Vagina (tissue), 2 donors: Measurements from ENCODE around the gene PADI1. TPM values are rescaled to one million over a fixed set of nuclear protein-coding genes. Genes with fewer than 3 reads are reported as not detected.

Source experiments
- DNase-seq, 2 donors: peaks; one replicate each; pipeline ENCODE4 v3.0.0-alpha.2; 2017; ENCODE audit errors: extremely low spot score in 2 of 2
- H3K27ac ChIP-seq: fragments of 200-600 bp; sonication (generic); one replicate; pipeline ENCODE4 v1.5.1; 2019
- H3K27me3 ChIP-seq: fragments of 200-600 bp; sonication (generic); one replicate; pipeline ENCODE4 v1.5.1; 2019
- H3K36me3 ChIP-seq, 2 donors: fragments of 200-600 bp; sonication (generic); one replicate each; pipeline ENCODE4 v1.5.1; 2017 to 2019
- H3K4me1 ChIP-seq: fragments of 200-600 bp; sonication (generic); one replicate; pipeline ENCODE4 v1.5.1; 2019
- H3K4me3 ChIP-seq, 2 donors: fragments of 200-600 bp; sonication (generic); 1 replicate in 1 of 2; 2 replicates in 1 of 2; pipeline ENCODE4 v1.5.1; 2016 to 2019
- H3K9me3 ChIP-seq: fragments of 200-600 bp; sonication (generic); one replicate; pipeline ENCODE4 v1.5.1; 2019
- CTCF ChIP-seq, 3 experiments: fragments of 450-650 bp in 2 of 3; fragments of 200-600 bp in 1 of 3; sonication (generic) in 1 of 3; IDR thresholded peaks; one replicate each; pipeline ENCODE4 v1.5.1; 2017 to 2019; ENCODE audit warnings: antibody characterized with exemption in 3 of 3, mild to moderate bottlenecking in 2 of 3, moderate library complexity in 2 of 3
- POLR2A ChIP-seq, 2 donors: fragments of 450-650 bp; IDR thresholded peaks; one replicate each; pipeline ENCODE4 v1.6.1; 2017; ENCODE audit warnings: antibody characterized with exemption in 2 of 2, mild to moderate bottlenecking in 2 of 2, moderate library complexity in 2 of 2
- POLR2AphosphoS5 ChIP-seq, 2 donors: sonication (generic); formaldehyde crosslinking; IDR thresholded peaks; one replicate each; pipeline ENCODE4 v1.9.0; 2017; ENCODE audit warnings: antibody characterized with exemption in 2 of 2, mild to moderate bottlenecking in 2 of 2, low read depth in 1 of 2; ENCODE audit not compliant: insufficient read depth in 1 of 2
- intact Hi-C: fragments of 100-400 bp; cut with DNase I; formaldehyde crosslinking; loops from one replicate; pipeline ENCODE4 v1.15.1; 2023
- total RNA-seq: library from RNA; depleted of rRNA; stranded (reverse); fragments of >200 nt; gene quantifications from one replicate; pipeline ENCODE4 v1.2.3, GENCODE V29; 2016

The PADI1 gene
- total RNA-seq, 1 donor from 2014 or later, result 46.4 TPM

- no peaks in the 10 kb centered on the region for H3K36me3 ChIP-seq
- no peak for TF ChIP-seq POLR2A (IDR thresholded peaks at IDR 0.05)
- no peak for TF ChIP-seq POLR2AphosphoS5 (IDR thresholded peaks at IDR 0.05; ENCODE audit: insufficient read depth in 1 of 2, low read depth in 1 of 2)
- TF ChIP-seq CTCF (IDR thresholded peaks at IDR 0.05), result no peak
- intact Hi-C loops, result no loop called here
- no peak overlapping the region for H3K4me3 ChIP-seq
- H3K4me1 ChIP-seq, result no peaks in the 10 kb centered on the region
- no peak overlapping the region for H3K27ac ChIP-seq
- peak in 1 of 2 donors; percentile 85 for DNase-seq
- H3K9me3 ChIP-seq, result no peaks in the 10 kb centered on the region
- no peaks in the 10 kb centered on the region for H3K27me3 ChIP-seq
These were observed 5.5 kb upstream of the PADI1 start for GRCh38 chr1:17199267-17200044.

- H3K4me1 ChIP-seq, result no peaks in the 10 kb centered on the region
- intact Hi-C loops, result no loop called here
- DNase-seq, result no peak
- no peaks in the 10 kb centered on the region for H3K27me3 ChIP-seq
- H3K4me3 ChIP-seq, result no peak overlapping the region
- TF ChIP-seq CTCF (IDR thresholded peaks at IDR 0.05), result no peak
- TF ChIP-seq POLR2A (IDR thresholded peaks at IDR 0.05), result no peak
- TF ChIP-seq POLR2AphosphoS5 (IDR thresholded peaks at IDR 0.05; ENCODE audit: insufficient read depth in 1 of 2, low read depth in 1 of 2), result no peak
- H3K9me3 ChIP-seq, result no peaks in the 10 kb centered on the region
- H3K36me3 ChIP-seq, result no peaks in the 10 kb centered on the region
- H3K27ac ChIP-seq, result no peak overlapping the region
These were observed 4.7 kb upstream of the PADI1 start for GRCh38 chr1:17200246-17200645.

- peak in 1 of 2 donors; percentile 16 for DNase-seq
- intact Hi-C loops, result no loop called here
These were observed 4.2 kb upstream of the PADI1 start for GRCh38 chr1:17200756-17201155.

GRCh38 chr1:17201201-17202021 lies 3.5 kb upstream of the PADI1 start:
- TF ChIP-seq POLR2A (IDR thresholded peaks at IDR 0.05), result no peak
- no peak for TF ChIP-seq CTCF (IDR thresholded peaks at IDR 0.05)
- TF ChIP-seq POLR2AphosphoS5 (IDR thresholded peaks at IDR 0.05; ENCODE audit: insufficient read depth in 1 of 2, low read depth in 1 of 2), result no peak
- Histone ChIP-seq H3K4me3 (no peak overlapping the region), H3K9me3 (no peaks in the 10 kb centered on the region), H3K36me3 (no peaks in the 10 kb centered on the region), H3K4me1 (no peaks in the 10 kb centered on the region), H3K27me3 (no peaks in the 10 kb centered on the region), H3K27ac (no peak overlapping the region)
- intact Hi-C loops, result no loop called here
- peak in 1 of 2 donors; percentile 64 for DNase-seq

More at GRCh38 chr1:17200756-17201155, 4.2 kb upstream of the PADI1 start:
- Histone ChIP-seq H3K36me3 (no peaks in the 10 kb centered on the region), H3K27me3 (no peaks in the 10 kb centered on the region), H3K27ac (no peak overlapping the region), H3K4me3 (no peak overlapping the region), H3K4me1 (no peaks in the 10 kb centered on the region), H3K9me3 (no peaks in the 10 kb centered on the region)
- TF ChIP-seq CTCF (IDR thresholded peaks at IDR 0.05) (no peak), POLR2A (IDR thresholded peaks at IDR 0.05) (no peak), POLR2AphosphoS5 (IDR thresholded peaks at IDR 0.05; ENCODE audit: insufficient read depth in 1 of 2, low read depth in 1 of 2) (no peak)
